ENCODE results near the gene MRM2. TPM values are rescaled to one million over a fixed set of nuclear protein-coding genes. Genes with fewer than 3 reads are reported as not detected.

MRM2 gene
- total and polyA plus RNA-seq, 10 of the 15 experiments (the other 5 are each of a cell fraction or from before 2014, with no cell fraction given) = 43.2 to 128 (median 71.4) TPM

GRCh38 chr7:2195400-2196246, 46.4 kb downstream of the MRM2 start:
- no peak for ATAC-seq
- CTCF ChIA-PET = interaction anchor here (0.7 to 3.2 kb wide), 18 partner anchors 8 to 400 kb away, joined by 3 to 27 read pairs (median 4); no protein-coding TSS in a partner anchor
- Histone ChIP-seq H3K27me3 (replicated peaks in 1 of 2; ENCODE audit: control insufficient read depth in 2 of 2, insufficient read depth in 2 of 2, low read length in 1 of 2) (no peaks in the 10 kb centered on the region), H3K4me2 (ENCODE audit: control insufficient read depth, insufficient read depth) (no peak overlapping the region), H3K27ac (ENCODE audit: control insufficient read depth, insufficient read depth) (no peak overlapping the region), H3K4me3 (no peak overlapping the region), H3K4me1 (ENCODE audit: control insufficient read depth, insufficient read depth, low read length) (no peaks in the 10 kb centered on the region), H2AFZ (ENCODE audit: control insufficient read depth, low read depth, low read length) (no peak overlapping the region), H3K79me2 (ENCODE audit: control insufficient read depth, insufficient read depth, low read length) (no peaks in the 10 kb centered on the region), H3K9me3 (replicated peaks; ENCODE audit: control insufficient read depth, insufficient read depth, low read length) (peaks cover 4% of the 10 kb centered on the region; the same call in 1 of the 3 replicates), H4K20me1 (ENCODE audit: control insufficient read depth, insufficient read depth) (no peaks in the 10 kb centered on the region), H3K36me3 (ENCODE audit: control insufficient read depth in 2 of 2, insufficient read depth in 2 of 2, low read length in 1 of 2) (peaks cover 6 to 30% of the 10 kb centered on the region in 2 experiments; a peak in 3 of 4 replicates), H3K9ac (ENCODE audit: control insufficient read depth, insufficient read depth, low read length) (no peak overlapping the region)
- BruUV-seq (replicated peaks) = no TSS peak
- RAD21 ChIA-PET (ENCODE audit: unreplicated experiment) = interaction anchor here (0.8 to 2.9 kb wide), 12 partner anchors 8 to 157 kb away, joined by 3 to 14 read pairs (median 4); no protein-coding TSS in a partner anchor
- no peak for FAIRE-seq
- in situ Hi-C loops (cut with MboI) = no loop called here
- intact Hi-C loops (cut with micrococcal nuclease; ENCODE audit: unreplicated experiment) = loop anchor here (2.0 kb wide), 1 partner anchor 95 kb away; no protein-coding TSS in a partner anchor
- no peak for DNase-seq (ENCODE audit: low read depth, low spot score)
- WGBS (ENCODE audit: insufficient coverage, insufficient replicate concordance, low lambda C conversion rate, missing lambda C conversion rate) = 98% methylated on average over 13 of the region's 13 CpGs
- POLR2A ChIA-PET = no interaction called here
- SMC1A ChIA-PET (ENCODE audit: uncharacterized antibody, unreplicated experiment) = interaction anchor here (0.7 to 2.4 kb wide), 7 partner anchors 12 to 550 kb away, joined by 3 to 15 read pairs (median 4); no protein-coding TSS in a partner anchor
- TF ChIP-seq GATAD2B (conservative IDR thresholded peaks at IDR 0.05; ENCODE audit: low read depth) = no peak
- no peak for TF ChIP-seq STAT1 (conservative IDR thresholded peaks at IDR 0.05)
- no peak for TF ChIP-seq ZNF274 (IDR thresholded peaks at IDR 0.05; ENCODE audit: insufficient read depth, insufficient read length)
- TF ChIP-seq IRF5 (IDR thresholded peaks at IDR 0.05; ENCODE audit: borderline replicate concordance) = no peak
- no peak for TF ChIP-seq CUX1 (IDR thresholded peaks at IDR 0.05; ENCODE audit: insufficient replicate concordance, low read depth, low read length)
- TF ChIP-seq ZBTB11 (CRISPR knock-in tag; IDR thresholded peaks at IDR 0.05) = no peak
- no peak for TF ChIP-seq SRF (IDR thresholded peaks at IDR 0.05; ENCODE audit: low read depth in 2 of 2, low read length in 2 of 2)
